Uterus (tissue), 4 donors: ENCODE measurements around the gene CALML5. TPM values are rescaled to one million over a fixed set of nuclear protein-coding genes. Genes with fewer than 3 reads are reported as not detected.
A peak's percentile ranks its signal among the peaks of the same experiment; 100 is the strongest.

ENCODE experiments used
- DNase-seq, 2 donors: peaks; one replicate each; pipeline ENCODE4 v3.0.0-alpha.2; 2019 to 2020
- H3K27ac ChIP-seq, 2 donors: fragments of 200-600 bp; sonication (generic); 1 replicate in 1 of 2; 2 replicates in 1 of 2; pipeline ENCODE4 v1.5.1; 2016 to 2018
- H3K27me3 ChIP-seq, 2 donors: fragments of 200-600 bp; sonication (generic); one replicate each; pipeline ENCODE4 v1.5.1; 2018 to 2019; ENCODE audit warnings: control low read depth in 1 of 2
- H3K36me3 ChIP-seq, 2 donors: fragments of 200-600 bp; sonication (generic); one replicate each; pipeline ENCODE4 v1.5.1; 2019; ENCODE audit warnings: control low read depth in 1 of 2
- H3K4me1 ChIP-seq, 2 donors: fragments of 200-600 bp; sonication (generic); one replicate each; pipeline ENCODE4 v1.5.1; 2018 to 2019; ENCODE audit warnings: control low read depth in 1 of 2
- H3K4me3 ChIP-seq, 2 donors: fragments of 200-600 bp; sonication (generic); 1 replicate in 1 of 2; 2 replicates in 1 of 2; pipeline ENCODE4 v1.5.1; 2018 to 2019; ENCODE audit warnings: mild to moderate bottlenecking in 1 of 2
- H3K9me3 ChIP-seq, 2 donors: fragments of 200-600 bp; sonication (generic); one replicate each; pipeline ENCODE4 v1.5.1; 2019; ENCODE audit warnings: control low read depth in 1 of 2
- CTCF ChIP-seq, 4 experiments: fragments of 200-600 bp in 2 of 4; fragments of 450-650 bp in 2 of 4; sonication (generic) in 2 of 4; IDR thresholded peaks; one replicate each; pipeline ENCODE4 v1.5.1; 2016 to 2019; ENCODE audit warnings: antibody characterized with exemption in 4 of 4, mild to moderate bottlenecking in 2 of 4, moderate library complexity in 1 of 4
- POLR2A ChIP-seq, 2 donors: fragments of 450-650 bp; IDR thresholded peaks; one replicate each; pipeline ENCODE4 v1.6.1; 2016; ENCODE audit warnings: antibody characterized with exemption in 2 of 2, mild to moderate bottlenecking in 1 of 2, moderate library complexity in 1 of 2
- intact Hi-C: fragments of 100-400 bp; cut with DNase I; formaldehyde crosslinking; loops from one replicate; pipeline ENCODE4 v1.15.1; 2023; ENCODE audit warnings: low total_unique reads
- total RNA-seq, 4 donors: library from RNA; depleted of rRNA in 3 of 4; stranded (reverse); fragments of >200 nt in 3 of 4; gene quantifications; one replicate each; pipeline versions ENCODE4 v1.1.0 to v1.2.4, GENCODE V29; 2014 to 2023
- donor health status: DM: yes; HTN: yes; CAD: no.

CALML5 gene
- total RNA-seq, 4 donors from 2014 or later, result not detected

DNA sequence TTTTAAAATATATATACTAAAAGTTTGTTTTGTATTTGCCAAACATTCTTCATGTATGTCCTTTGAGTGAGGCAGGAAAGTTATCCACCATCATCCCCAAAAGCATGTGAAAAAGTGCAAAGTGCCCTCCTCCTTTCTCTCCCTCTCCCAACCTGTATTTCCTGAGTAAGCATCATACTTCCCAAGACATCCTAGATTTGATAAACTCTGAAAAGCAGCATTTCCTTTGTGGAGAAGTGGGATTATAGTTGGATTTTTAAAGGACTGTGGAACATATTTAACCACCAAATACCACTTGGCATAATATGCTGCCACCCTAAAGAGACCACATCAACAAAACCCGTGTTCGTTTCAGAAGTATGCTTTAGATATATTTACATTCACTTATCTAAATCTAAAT is 50.1 kb downstream of the CALML5 start:
- Histone ChIP-seq H3K4me3 (peak overlapping the region; percentile 10 to 48), H3K9me3 (no peaks in the 10 kb centered on the region), H3K4me1 (peaks cover 0 to 6% of the 10 kb centered on the region in 2 donors), H3K36me3 (no peaks in the 10 kb centered on the region), H3K27me3 (no peaks in the 10 kb centered on the region), H3K27ac (peak overlapping the region; percentile 76 to 88)
- no peak for TF ChIP-seq POLR2A (IDR thresholded peaks at IDR 0.05)
- TF ChIP-seq CTCF (IDR thresholded peaks at IDR 0.05), result no peak
- DNase-seq, result no peak
- intact Hi-C loops, result no loop called here

Other genes starting within 250 kb of the CALML5 start
- gene UCN3, start 134.6 kb downstream of the CALML5 start, total RNA-seq, result not detected
- gene TUBAL3, start 94.7 kb downstream of the CALML5 start, total RNA-seq, result not detected
- gene NET1, start 87.0 kb downstream of the CALML5 start, total RNA-seq, result 100 to 1,000 TPM in 2 of 4 donors, 10 to 100 TPM in 2; 21.0 to 126 (median 87.0) TPM
- gene CALML3, start 25.4 kb upstream of the CALML5 start, total RNA-seq, result not detected
- gene ASB13, start 167.0 kb upstream of the CALML5 start, total RNA-seq, result 10 to 100 TPM in 3 of 4 donors, 1 to 10 TPM in 1; 8.7 to 25.7 (median 17.9) TPM
- gene TASOR2, start 185.3 kb upstream of the CALML5 start, total RNA-seq, result 100 to 1,000 TPM in 2 of 4 donors, 10 to 100 TPM in 2; 32.6 to 128 (median 75.1) TPM